HFFc6 (cell line): ENCODE data around the gene NECTIN2. TPM values are rescaled to one million over a fixed set of nuclear protein-coding genes. Genes with fewer than 3 reads are reported as not detected.
A peak's percentile ranks its signal among the peaks of the same experiment; 100 is the strongest.
"Not testable (repeated sequence)": the region's sequence is repeated elsewhere in the genome, so short reads cannot be mapped to it uniquely, and the experiment has no call there.

ENCODE experiments used
- DNase-seq: peaks from one replicate; pipeline ENCODE4 v3.0.0-alpha.2; 2018
- H3K27ac Mint-ChIP-seq: 2 replicates; pipeline ENCODE4 v1.8.0; 2020; ENCODE audit warnings: mild to moderate bottlenecking, mixed read lengths
- H3K27me3 Mint-ChIP-seq: 2 replicates; pipeline ENCODE4 v1.8.0; 2021; ENCODE audit warnings: mild to moderate bottlenecking, moderate library complexity, mixed read lengths; ENCODE audit not compliant: insufficient read depth
- H3K36me3 Mint-ChIP-seq: 2 replicates; pipeline ENCODE4 v1.8.0; 2021; ENCODE audit warnings: low read depth, mixed read lengths
- H3K4me1 Mint-ChIP-seq: 2 replicates; pipeline ENCODE4 v1.8.0; 2020; ENCODE audit warnings: low read depth, mixed read lengths
- H3K4me3 Mint-ChIP-seq: 2 replicates; pipeline ENCODE4 v1.8.0; 2020; ENCODE audit warnings: mild to moderate bottlenecking, moderate library complexity, mixed read lengths
- H3K9me3 Mint-ChIP-seq: 2 replicates; pipeline ENCODE4 v1.8.0; 2020; ENCODE audit warnings: mild to moderate bottlenecking, mixed read lengths
- CTCF ChIP-seq: fragments of 200-600 bp; sonication (generic); IDR thresholded peaks from 2 replicates; pipeline ENCODE4 v1.5.0; 2021; ENCODE audit warnings: antibody characterized with exemption, mild to moderate bottlenecking
- total RNA-seq, 6 experiments: library from RNA; stranded (reverse); fragmentation: NEBNext Ultra II Directional; extraction: Animal tissue kit (Norgen Biotek cat#: 25700); gene quantifications; 2 replicates in 1 of 6; 3 replicates in 5 of 6; pipeline ENCODE4 v1.2.3, GENCODE V29; 2021

Gene NECTIN2
- total RNA-seq, 6 experiments from 2014 or later, result 126 to 152 (median 148) TPM

- TF ChIP-seq CTCF, result no peak
- Mint-ChIP-seq H3K27ac (no peak overlapping the region), H3K9me3 (no peaks in the 10 kb centered on the region), H3K4me3 (no peak overlapping the region), H3K4me1 (peaks cover 14% of the 10 kb centered on the region), H3K36me3 (no peaks in the 10 kb centered on the region), H3K27me3 (peaks cover 14% of the 10 kb centered on the region)
- no peak for DNase-seq
These were observed 78.2 kb downstream of the NECTIN2 start for GRCh38 chr19:44924243-44924725.

- no peak for TF ChIP-seq CTCF
- H3K9me3 Mint-ChIP-seq, result no peaks in the 10 kb centered on the region
- no peak overlapping the region for H3K4me3 Mint-ChIP-seq
- no peak for DNase-seq
- H3K27me3 Mint-ChIP-seq, result peaks cover 16% of the 10 kb centered on the region
- peaks cover 14% of the 10 kb centered on the region for H3K4me1 Mint-ChIP-seq
- H3K36me3 Mint-ChIP-seq, result no peaks in the 10 kb centered on the region
- no peak overlapping the region for H3K27ac Mint-ChIP-seq
These were observed 79.2 kb downstream of the NECTIN2 start for GRCh38 chr19:44925114-44925891.

GRCh38 chr19:44926245-44927077, 80.4 kb downstream of the NECTIN2 start:
- H3K9me3 Mint-ChIP-seq, H3K36me3 Mint-ChIP-seq, H3K27ac Mint-ChIP-seq, DNase-seq: not testable (repeated sequence)
- peaks cover 16% of the 10 kb centered on the region for H3K27me3 Mint-ChIP-seq
- peaks cover 14% of the 10 kb centered on the region for H3K4me1 Mint-ChIP-seq
- peak overlapping the region; percentile 65 for H3K4me3 Mint-ChIP-seq

- Mint-ChIP-seq H3K27ac (no peak overlapping the region), H3K36me3 (no peaks in the 10 kb centered on the region), H3K9me3 (no peaks in the 10 kb centered on the region), H3K27me3 (peaks cover 20% of the 10 kb centered on the region), H3K4me3 (no peak overlapping the region), H3K4me1 (peaks cover 14% of the 10 kb centered on the region)
- TF ChIP-seq CTCF, result no peak
- no peak for DNase-seq
These were observed 81.6 kb downstream of the NECTIN2 start for GRCh38 chr19:44927746-44928145.

GRCh38 chr19:44930088-44930487, 84.0 kb downstream of the NECTIN2 start:
- H3K4me1 Mint-ChIP-seq, result peaks cover 12% of the 10 kb centered on the region
- H3K9me3 Mint-ChIP-seq, result no peaks in the 10 kb centered on the region
- no peaks in the 10 kb centered on the region for H3K36me3 Mint-ChIP-seq
- H3K27me3 Mint-ChIP-seq, result peaks cover 20% of the 10 kb centered on the region
- H3K4me3 Mint-ChIP-seq, result no peak overlapping the region
- no peak overlapping the region for H3K27ac Mint-ChIP-seq
- no peak for TF ChIP-seq CTCF
- DNase-seq, result no peak

GRCh38 chr19:44931541-44931940, 85.4 kb downstream of the NECTIN2 start:
- Mint-ChIP-seq H3K27me3 (peaks cover 18% of the 10 kb centered on the region), H3K4me1 (peaks cover 6% of the 10 kb centered on the region), H3K36me3 (no peaks in the 10 kb centered on the region), H3K27ac (no peak overlapping the region), H3K9me3 (no peaks in the 10 kb centered on the region), H3K4me3 (no peak overlapping the region)
- DNase-seq, result no peak
- TF ChIP-seq CTCF, result no peak
